TTC549 (cell line): ENCODE measurements around the gene CDC6.
A peak's percentile ranks its signal among the peaks of the same experiment; 100 is the strongest.

ENCODE experiments used
- FAIRE-seq: peaks from 2 replicates; lab custom pipeline; 2012; peaks lifted over from hg19 to GRCh38; lab: Jason Lieb, UNC

The CDC6 gene

GRCh38 chr17:40287494-40288369 lies at the start of gene CDC6:
TSS of gene CDC6 (plus strand) at chr17:40287879. CDS start at chr17:40289421, 1,542 bp downstream.
- FAIRE-seq = peak; percentile 93

- no peak for FAIRE-seq
These were observed 46.3 kb upstream of the CDC6 start for GRCh38 chr17:40241252-40241834.

- FAIRE-seq = no peak
These were observed 44.9 kb upstream of the CDC6 start for GRCh38 chr17:40242774-40243173.

- FAIRE-seq = no peak
These were observed 43.9 kb upstream of the CDC6 start for GRCh38 chr17:40243761-40244160.

GRCh38 chr17:40244255-40244654 lies 43.4 kb upstream of the CDC6 start:
- no peak for FAIRE-seq

GRCh38 chr17:40247926-40248495 lies 39.7 kb upstream of the CDC6 start:
- FAIRE-seq = no peak

GRCh38 chr17:40248507-40248906 lies 39.2 kb upstream of the CDC6 start:
- FAIRE-seq = no peak

- FAIRE-seq = no peak
These were observed 36.1 kb upstream of the CDC6 start for GRCh38 chr17:40251576-40251975.

- FAIRE-seq = no peak
These were observed 34.1 kb upstream of the CDC6 start for GRCh38 chr17:40253565-40253964.

GRCh38 chr17:40259505-40259904 lies 28.2 kb upstream of the CDC6 start:
- no peak for FAIRE-seq

GRCh38 chr17:40260528-40260927 lies 27.2 kb upstream of the CDC6 start:
- FAIRE-seq = no peak

GRCh38 chr17:40264458-40265185 lies 23.1 kb upstream of the CDC6 start:
- no peak for FAIRE-seq

- no peak for FAIRE-seq
These were observed 22.3 kb upstream of the CDC6 start for GRCh38 chr17:40265337-40265736.

- FAIRE-seq = no peak
These were observed 20.8 kb upstream of the CDC6 start for GRCh38 chr17:40266882-40267281.

GRCh38 chr17:40268141-40268712 lies 19.5 kb upstream of the CDC6 start:
- no peak for FAIRE-seq

GRCh38 chr17:40278414-40278813 lies 9.3 kb upstream of the CDC6 start:
- no peak for FAIRE-seq

- no peak for FAIRE-seq
These were observed 8.3 kb upstream of the CDC6 start for GRCh38 chr17:40279402-40279801.

GRCh38 chr17:40281663-40282062 lies 6.0 kb upstream of the CDC6 start:
- no peak for FAIRE-seq

- FAIRE-seq = no peak
These were observed 4.0 kb upstream of the CDC6 start for GRCh38 chr17:40283662-40284061.

- no peak for FAIRE-seq
These were observed 3.5 kb upstream of the CDC6 start for GRCh38 chr17:40284085-40284713.

- no peak for FAIRE-seq
These were observed 1.2 kb upstream of the CDC6 start for GRCh38 chr17:40286473-40286872.

- FAIRE-seq = no peak
These were observed 553 bp upstream of the CDC6 start for GRCh38 chr17:40287159-40287493.
